Fibroblast of lung (primary cell): ENCODE data around the gene KRTAP10-12. TPM values are rescaled to one million over a fixed set of nuclear protein-coding genes. Genes with fewer than 3 reads are reported as not detected.

Experiments
- DNase-seq, 2 donors: peaks; one replicate each; pipeline versions ENCODE4 v3.0.0 to v3.0.0-alpha.2; 2010; ENCODE audit warnings: low read depth in 2 of 2
- H2AFZ ChIP-seq: 2 replicates; pipeline ENCODE4 v1.5.1; 2012; ENCODE audit warnings: low read length, control low read depth, inconsistent platforms
- H3K27ac ChIP-seq: 2 replicates; pipeline ENCODE4 v1.5.1; 2011; ENCODE audit warnings: low read length, control low read depth; ENCODE audit not compliant: insufficient read depth
- H3K27me3 ChIP-seq: 2 replicates; pipeline ENCODE4 v1.5.1; 2011; ENCODE audit warnings: mild to moderate bottlenecking, low read length; ENCODE audit not compliant: control insufficient read depth, insufficient read depth
- H3K36me3 ChIP-seq: 2 replicates; pipeline ENCODE4 v1.5.1; 2011; ENCODE audit warnings: low read length; ENCODE audit not compliant: control insufficient read depth, insufficient read depth
- H3K4me1 ChIP-seq: 2 replicates; pipeline ENCODE4 v1.5.1; 2011; ENCODE audit warnings: low read length; ENCODE audit not compliant: control insufficient read depth, insufficient read depth; ENCODE audit errors: extremely low read depth
- H3K4me2 ChIP-seq: 2 replicates; pipeline ENCODE4 v1.5.1; 2011; ENCODE audit warnings: low read length, control low read depth; ENCODE audit not compliant: insufficient read depth; ENCODE audit errors: extremely low read depth
- H3K4me3 ChIP-seq, 4 experiments: fragments of 200-600 bp in 1 of 4; sonication (generic) in 1 of 4; replicated peaks in 1 of 4; 2 replicates each; pipeline ENCODE4 v1.5.1; 2011 to 2016; ENCODE audit warnings: low read length in 4 of 4, low read depth in 3 of 4, mild to moderate bottlenecking in 3 of 4, control low read depth in 2 of 4, inconsistent platforms in 1 of 4, mixed read lengths in 1 of 4; ENCODE audit not compliant: insufficient read depth in 1 of 4; ENCODE audit errors: control extremely low read depth in 1 of 4
- H3K79me2 ChIP-seq: 2 replicates; pipeline ENCODE4 v1.5.1; 2012; ENCODE audit warnings: mild to moderate bottlenecking, low read length, inconsistent platforms; ENCODE audit not compliant: control insufficient read depth, insufficient read depth
- H3K9ac ChIP-seq: 2 replicates; pipeline ENCODE4 v1.5.1; 2011; ENCODE audit warnings: mild to moderate bottlenecking, low read length, control low read depth; ENCODE audit not compliant: insufficient read depth
- H3K9me3 ChIP-seq: 2 replicates; pipeline ENCODE4 v1.5.1; 2012; ENCODE audit warnings: low read depth, low read length; ENCODE audit not compliant: control insufficient read depth, insufficient read depth
- H4K20me1 ChIP-seq: 2 replicates; pipeline ENCODE4 v1.5.1; 2011; ENCODE audit warnings: low read length; ENCODE audit not compliant: control insufficient read depth, insufficient read depth; ENCODE audit errors: extremely low read depth
- EZH2 ChIP-seq: IDR thresholded peaks from 2 replicates; pipeline ENCODE4 v1.5.1; 2012; ENCODE audit warnings: low read length, control low read depth, mild to moderate bottlenecking; ENCODE audit errors: missing control alignments
- polyA plus RNA-seq, 2 donors: library from polyadenylated mRNA; depleted of rRNA in 1 of 2; stranded (reverse) in 1 of 2; unstranded in 1 of 2; fragments of >200 nt; gene quantifications; 2 replicates each; pipeline ENCODE4 v1.2.1, GENCODE V29; 2011 to 2012; ENCODE audit warnings: missing spikeins in 1 of 2
- total RNA-seq: library from RNA; depleted of rRNA; stranded (reverse); fragments of >200 nt; gene quantifications from 2 replicates; pipeline ENCODE4 v1.2.1, GENCODE V29; 2014
- TF ChIP-seq, protein P1 (sequence below), 2 donors: IDR thresholded peaks in 1 of 2; conservative IDR thresholded peaks in 1 of 2; 1 replicate in 1 of 2; 2 replicates in 1 of 2; pipeline ENCODE4 v1.5.1; 2011 to 2012; ENCODE audit warnings: low read length in 2 of 2, control low read depth in 1 of 2, inconsistent platforms in 1 of 2, low read depth in 1 of 2, mild to moderate bottlenecking in 1 of 2

KRTAP10-12 gene
- total and polyA plus RNA-seq, 2 donors (not counting 1 experiment from before 2014, with no cell fraction given): not detected

DNA sequence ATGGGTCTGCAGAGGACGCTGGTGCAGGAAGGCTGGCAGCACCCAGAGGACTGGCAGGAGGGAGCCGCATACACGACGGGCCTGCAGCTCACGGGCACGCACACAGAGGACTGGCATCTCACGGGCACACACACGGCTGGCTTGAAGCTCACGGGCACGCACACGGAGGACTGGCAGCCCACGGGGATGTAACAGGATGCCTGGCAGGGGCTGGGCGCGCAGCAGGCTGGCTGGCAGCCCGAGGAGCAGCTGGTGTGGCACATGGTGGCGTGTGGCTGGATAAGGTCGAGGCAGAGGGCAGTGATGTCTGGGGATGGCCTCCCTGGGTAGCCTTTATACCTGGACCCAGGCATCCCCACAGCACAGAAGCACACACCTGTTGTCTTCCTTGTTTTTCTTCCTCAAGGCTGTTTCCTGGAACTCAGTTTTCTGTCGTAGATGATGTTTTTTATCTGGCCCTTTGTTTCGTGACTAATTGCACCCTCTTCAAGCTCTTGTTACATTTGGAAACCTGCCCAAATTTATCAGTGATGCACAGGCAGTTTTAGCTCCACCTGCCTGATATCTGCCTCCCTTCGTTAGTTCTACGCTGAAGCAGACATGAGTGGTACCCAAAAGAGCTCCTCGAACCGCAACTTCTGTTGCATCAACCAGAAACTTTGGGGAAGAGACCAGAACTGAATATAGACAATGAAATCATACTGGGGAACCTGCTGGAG is 15.0 kb upstream of the KRTAP10-12 start, which contains the start of gene KRTAP12-1:
Gene KRTAP12-1, minus strand, starts transcription at position 303 of the 719 bp plus-strand sequence. Its CDS starts 40 bp downstream, at position 263.
- DNase-seq: no peak
- Histone ChIP-seq H3K36me3 (no peaks in the 10 kb centered on the region), H3K4me2 (no peak within 1 kb of the TSS), H3K9me3 (no peaks in the 10 kb centered on the region), H2AFZ (no peak within 1 kb of the TSS), H3K9ac (no peak within 1 kb of the TSS), H3K79me2 (no peaks in the 10 kb centered on the region), H3K27me3 (no peaks in the 10 kb centered on the region), H3K27ac (no peak within 1 kb of the TSS), H3K4me1 (no peaks in the 10 kb centered on the region), H3K4me3 (no peak within 1 kb of the TSS), H4K20me1 (no peaks in the 10 kb centered on the region)
- TF ChIP-seq, protein P1, sequence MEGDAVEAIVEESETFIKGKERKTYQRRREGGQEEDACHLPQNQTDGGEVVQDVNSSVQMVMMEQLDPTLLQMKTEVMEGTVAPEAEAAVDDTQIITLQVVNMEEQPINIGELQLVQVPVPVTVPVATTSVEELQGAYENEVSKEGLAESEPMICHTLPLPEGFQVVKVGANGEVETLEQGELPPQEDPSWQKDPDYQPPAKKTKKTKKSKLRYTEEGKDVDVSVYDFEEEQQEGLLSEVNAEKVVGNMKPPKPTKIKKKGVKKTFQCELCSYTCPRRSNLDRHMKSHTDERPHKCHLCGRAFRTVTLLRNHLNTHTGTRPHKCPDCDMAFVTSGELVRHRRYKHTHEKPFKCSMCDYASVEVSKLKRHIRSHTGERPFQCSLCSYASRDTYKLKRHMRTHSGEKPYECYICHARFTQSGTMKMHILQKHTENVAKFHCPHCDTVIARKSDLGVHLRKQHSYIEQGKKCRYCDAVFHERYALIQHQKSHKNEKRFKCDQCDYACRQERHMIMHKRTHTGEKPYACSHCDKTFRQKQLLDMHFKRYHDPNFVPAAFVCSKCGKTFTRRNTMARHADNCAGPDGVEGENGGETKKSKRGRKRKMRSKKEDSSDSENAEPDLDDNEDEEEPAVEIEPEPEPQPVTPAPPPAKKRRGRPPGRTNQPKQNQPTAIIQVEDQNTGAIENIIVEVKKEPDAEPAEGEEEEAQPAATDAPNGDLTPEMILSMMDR (conservative IDR thresholded peaks at IDR 0.05 in 1 of 2, IDR thresholded peaks at IDR 0.05 in 1 of 2; ENCODE audit: low read depth in 1 of 2, low read length in 2 of 2): no peak
- TF ChIP-seq EZH2: no peak

DNA sequence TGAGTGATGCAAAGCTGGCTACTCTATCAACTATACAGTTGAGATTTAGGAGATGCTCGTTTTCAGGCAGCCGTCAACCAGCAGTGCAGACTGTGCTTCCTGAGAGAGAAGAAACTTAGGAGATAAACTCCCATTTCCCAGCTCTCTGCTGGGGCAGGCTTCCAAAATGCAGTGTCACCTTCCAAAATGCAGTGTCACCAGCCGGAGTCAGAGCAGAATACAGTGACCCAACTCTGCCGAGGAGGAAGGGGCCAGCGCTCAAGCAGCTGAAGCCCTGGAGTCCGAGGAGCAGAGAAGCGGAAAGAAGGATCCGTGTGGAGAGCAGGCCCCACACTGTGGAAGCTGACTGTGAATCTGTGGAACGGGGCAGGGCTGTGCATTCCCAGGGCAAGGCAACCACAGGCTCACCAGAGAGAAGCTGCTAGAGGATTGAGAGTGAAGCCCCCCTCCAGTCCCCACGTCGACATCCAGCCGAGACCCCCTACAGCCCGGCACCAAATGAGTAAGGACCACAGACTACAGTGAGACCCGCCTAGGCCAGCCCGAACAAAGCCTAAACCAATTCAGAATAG is 14.3 kb upstream of the KRTAP10-12 start:
- no peak for DNase-seq
- H3K4me2 ChIP-seq: no peak overlapping the region
- H3K27ac ChIP-seq: no peak overlapping the region
- H3K27me3 ChIP-seq: peaks cover 2% of the 10 kb centered on the region
- H3K36me3 ChIP-seq: no peaks in the 10 kb centered on the region
- no peaks in the 10 kb centered on the region for H4K20me1 ChIP-seq
- no peaks in the 10 kb centered on the region for H3K4me1 ChIP-seq
- no peak for TF ChIP-seq EZH2
- TF ChIP-seq, protein P1 (conservative IDR thresholded peaks at IDR 0.05 in 1 of 2, IDR thresholded peaks at IDR 0.05 in 1 of 2; ENCODE audit: low read depth in 1 of 2, low read length in 2 of 2): no peak
- no peak overlapping the region for H2AFZ ChIP-seq
- no peaks in the 10 kb centered on the region for H3K9me3 ChIP-seq
- H3K9ac ChIP-seq: no peak overlapping the region
- no peak overlapping the region for H3K4me3 ChIP-seq
- no peaks in the 10 kb centered on the region for H3K79me2 ChIP-seq

DNA sequence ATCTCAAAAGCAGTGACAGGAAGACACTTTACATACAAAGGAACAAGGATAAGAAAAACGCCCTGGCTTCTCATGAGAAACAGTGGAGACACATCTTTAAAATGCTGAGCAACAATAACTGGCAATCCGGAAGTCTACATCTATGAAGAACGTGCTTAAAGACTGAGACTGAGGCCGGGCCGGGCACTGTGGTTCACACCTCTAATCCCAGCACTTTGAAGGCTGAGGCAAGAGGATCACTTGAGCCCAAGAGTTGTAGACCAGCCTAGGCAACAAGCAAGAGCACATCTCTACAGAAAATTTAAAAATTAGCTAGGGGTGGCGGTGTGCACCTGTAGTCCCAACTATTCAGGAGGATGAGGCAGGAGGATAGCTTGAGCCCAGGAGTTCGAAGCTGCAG is 12.9 kb upstream of the KRTAP10-12 start:
- peaks cover 4% of the 10 kb centered on the region for H3K27me3 ChIP-seq
- TF ChIP-seq EZH2: no peak
- TF ChIP-seq, protein P1 (conservative IDR thresholded peaks at IDR 0.05 in 1 of 2, IDR thresholded peaks at IDR 0.05 in 1 of 2; ENCODE audit: low read depth in 1 of 2, low read length in 2 of 2): no peak

More for the DNA sequence above, 12.9 kb upstream of the KRTAP10-12 start:
- Histone ChIP-seq H3K27ac (no peak overlapping the region), H3K9ac (no peak overlapping the region), H3K4me2 (no peak overlapping the region), H3K4me3 (no peak overlapping the region), H3K9me3 (no peaks in the 10 kb centered on the region), H3K36me3 (no peaks in the 10 kb centered on the region), H4K20me1 (no peaks in the 10 kb centered on the region), H3K79me2 (no peaks in the 10 kb centered on the region), H3K4me1 (no peaks in the 10 kb centered on the region), H2AFZ (no peak overlapping the region)
- DNase-seq: no peak
